HG02852 (cell line): ENCODE measurements around the gene ACMSD.

Experiments used
- ATAC-seq: cut with Tn5 transposase; IDR thresholded peaks from one replicate; pipeline ENCODE4 v1.9.1; 2021; ENCODE audit warnings: mild to moderate bottlenecking, moderate library complexity; ENCODE audit not compliant: unreplicated experiment

The ACMSD gene

GRCh38 chr2:134944975-134945374 is 106.6 kb downstream of the ACMSD start:
- ATAC-seq, result no peak

DNA sequence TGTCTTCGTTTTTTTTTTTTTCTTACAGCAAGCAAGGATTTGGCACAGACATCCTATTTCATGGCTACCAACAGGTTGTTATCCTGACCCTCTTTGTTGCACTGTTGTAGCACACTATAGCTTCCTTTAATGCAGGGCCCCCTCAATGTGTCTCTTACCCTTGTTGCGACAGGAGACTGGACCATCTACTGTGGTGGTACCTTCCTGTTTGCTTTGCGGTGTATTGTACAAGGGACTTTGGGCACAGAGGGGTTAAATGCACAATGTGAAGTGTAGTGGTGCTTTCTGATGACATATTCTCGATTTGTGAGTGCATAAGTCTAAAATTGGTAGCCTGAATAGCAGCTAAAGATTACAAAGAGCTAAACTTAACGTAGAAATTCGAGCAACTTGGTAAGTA is 107.7 kb downstream of the ACMSD start:
- ATAC-seq, result no peak

DNA sequence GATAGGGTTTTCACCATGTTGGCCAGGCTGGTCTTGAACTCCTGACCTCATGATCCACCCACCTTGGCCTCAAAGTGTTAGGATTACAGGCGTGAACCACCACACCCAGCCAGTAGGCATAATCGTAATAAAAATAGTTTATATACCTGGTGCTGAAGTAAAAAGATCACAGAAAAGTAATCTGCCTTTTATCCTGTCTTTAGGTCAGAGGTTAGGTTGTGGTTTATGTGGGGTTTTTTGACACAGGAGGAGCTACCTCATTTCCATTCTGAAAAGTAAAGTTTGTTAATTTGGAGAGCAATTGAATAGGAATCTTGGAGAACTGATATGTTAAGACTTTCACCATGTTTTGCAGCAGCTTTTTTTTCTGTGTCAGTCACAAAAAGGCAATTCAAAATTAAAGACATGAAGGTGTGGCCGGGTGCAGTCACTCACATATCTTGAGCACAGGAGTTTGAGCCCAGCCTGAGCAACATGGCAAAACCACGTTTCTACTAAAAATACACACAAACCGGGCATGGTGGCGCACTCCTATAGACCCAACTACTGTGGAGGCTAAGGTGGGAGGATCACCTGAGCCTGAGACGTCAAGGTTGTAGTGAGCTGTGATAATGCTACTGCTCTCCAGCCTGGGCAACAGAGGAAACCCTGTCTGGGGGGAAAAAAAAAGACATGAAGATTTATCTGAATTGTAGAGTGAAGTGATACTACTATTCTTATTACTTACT is 111.7 kb downstream of the ACMSD start:
- ATAC-seq, result no peak

DNA sequence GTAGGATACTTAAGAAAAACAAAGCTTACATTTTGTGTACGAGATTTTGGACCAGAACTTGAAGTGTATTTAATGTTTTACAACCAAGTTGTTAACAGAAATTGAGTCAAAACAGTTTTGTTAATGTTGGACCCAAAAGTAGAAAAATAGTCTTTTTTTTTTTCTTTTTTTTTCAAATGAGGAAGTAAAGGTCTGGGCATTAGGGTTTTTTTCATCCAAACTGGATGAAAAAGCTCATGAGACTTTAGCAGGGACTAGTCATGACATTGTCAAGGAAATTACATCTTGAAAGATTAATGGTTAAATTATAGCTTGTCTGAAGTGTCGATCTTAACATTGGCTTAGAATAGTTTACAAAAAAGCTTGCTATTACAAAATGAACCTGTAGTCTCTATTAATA is 112.5 kb downstream of the ACMSD start:
- no peak for ATAC-seq
